Endothelial cell of umbilical vein (primary cell): ENCODE data around the gene BAX.

ENCODE experiments used
- CTCF ChIP-seq, 2 donors: IDR thresholded peaks; 1 replicate in 1 of 2; 2 replicates in 1 of 2; pipeline ENCODE4 v1.5.1; 2011; ENCODE audit warnings: low read length in 2 of 2, mild to moderate bottlenecking in 2 of 2, moderate library complexity in 2 of 2, control low read depth in 1 of 2, inconsistent platforms in 1 of 2, low read depth in 1 of 2; ENCODE audit not compliant: insufficient read depth in 1 of 2; ENCODE audit errors: extremely low read depth in 1 of 2
- MYC ChIP-seq: IDR thresholded peaks from one replicate; pipeline ENCODE4 v1.6.1; 2011; ENCODE audit warnings: mild to moderate bottlenecking, low read depth, low read length

GRCh38 chr19:48992581-48993174 is 38.0 kb downstream of the BAX start:
- TF ChIP-seq MYC: no peak
- no peak for TF ChIP-seq CTCF (IDR thresholded peaks at IDR 0.05; ENCODE audit: extremely low read depth in 1 of 2, insufficient read depth in 1 of 2, low read depth in 1 of 2, low read length in 2 of 2)
